Globus pallidus (tissue), 1 donor: ENCODE measurements around the gene SLC39A12.
A peak's percentile ranks its signal among the peaks of the same experiment; 100 is the strongest.

Source experiments
- DNase-seq: peaks from one replicate; pipeline ENCODE4 v3.0.0-alpha.2; 2015; ENCODE audit warnings: low spot score

Gene SLC39A12

GRCh38 chr10:17963431-17963830 is 11.7 kb downstream of the SLC39A12 start:
- DNase-seq: no peak

DNA sequence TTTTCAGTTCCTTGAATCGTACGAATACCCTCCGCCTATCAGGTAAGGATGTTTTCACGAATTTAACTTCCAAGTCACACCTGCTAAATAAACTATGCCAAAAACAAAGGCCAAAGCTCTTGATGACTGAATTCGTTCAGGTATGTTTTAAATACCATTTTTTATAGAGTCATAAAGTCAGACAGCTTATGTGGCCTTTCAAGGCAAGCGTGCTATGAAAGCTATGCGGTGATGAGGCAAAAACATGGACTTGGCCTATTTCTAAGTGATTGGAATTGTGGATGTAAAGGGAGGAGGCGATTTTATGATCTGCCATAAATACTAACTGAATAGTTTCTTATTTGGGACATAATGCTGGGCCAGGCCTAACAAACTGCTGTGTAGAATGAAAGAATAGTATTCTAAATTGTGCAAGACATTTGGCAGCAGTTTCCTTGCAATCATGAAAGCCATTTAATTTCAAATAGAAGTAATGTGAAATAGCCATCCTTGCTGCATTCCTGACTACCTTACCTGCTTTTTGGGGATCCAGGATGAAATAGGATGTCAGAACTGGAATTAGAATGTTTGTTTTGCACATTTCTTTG is 14.0 kb downstream of the SLC39A12 start:
- no peak for DNase-seq

- DNase-seq: no peak
Measured at GRCh38 chr10:17974505-17974904, 22.8 kb downstream of the SLC39A12 start.

DNA sequence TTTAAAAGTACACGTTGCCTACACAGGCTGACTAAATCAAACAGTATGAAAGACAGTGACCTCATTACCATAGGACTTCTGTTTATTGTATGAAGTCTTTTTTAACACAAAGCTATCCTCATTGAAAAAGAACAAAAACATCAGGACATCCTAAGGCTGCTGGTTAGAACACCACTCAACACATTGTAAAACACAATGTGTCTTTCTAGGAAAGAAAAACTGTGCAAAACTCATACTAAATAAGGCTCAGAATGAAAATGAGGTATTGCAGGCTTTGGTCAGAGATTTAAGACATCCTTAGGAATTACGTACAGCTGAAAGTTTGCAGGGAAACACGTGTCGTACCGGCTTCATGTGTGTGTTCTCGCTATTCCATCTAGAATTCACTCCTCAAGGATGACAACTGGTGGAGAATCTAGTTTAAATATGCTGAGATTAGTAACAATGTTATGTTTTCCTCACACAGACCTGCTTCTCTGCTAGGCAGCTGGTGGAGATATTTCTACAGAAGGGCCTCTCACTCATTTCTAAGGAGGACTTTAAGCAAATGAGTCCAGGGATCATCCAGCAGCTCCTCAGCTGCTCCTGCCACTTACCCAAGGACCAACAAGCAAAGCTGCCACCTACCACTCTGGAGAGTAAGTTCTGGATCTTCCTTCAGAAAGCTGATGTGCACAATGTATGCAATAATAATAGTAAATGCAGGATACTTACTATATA is 29.3 kb downstream of the SLC39A12 start:
- no peak for DNase-seq

- DNase-seq: no peak
Measured at GRCh38 chr10:17981766-17982380, 30.2 kb downstream of the SLC39A12 start.

DNA sequence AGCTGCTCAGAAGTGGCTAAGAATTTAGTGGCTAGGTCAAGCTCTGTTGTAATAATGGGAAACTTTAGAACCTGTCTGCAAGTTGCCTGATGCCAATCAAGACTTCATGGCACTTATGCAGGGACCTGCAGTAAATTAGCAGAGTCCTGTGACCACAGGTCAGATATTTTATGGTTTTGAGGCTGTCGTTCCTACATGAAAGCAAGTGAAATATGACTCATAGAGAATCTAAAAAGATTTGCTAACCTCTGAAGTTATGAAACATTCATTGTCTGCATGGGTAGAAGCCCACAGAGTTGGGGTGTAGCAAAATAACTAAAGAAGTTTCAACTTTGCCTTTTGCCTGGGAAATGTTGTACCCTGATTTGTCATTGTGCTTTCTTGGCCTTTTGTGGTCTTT is 32.3 kb downstream of the SLC39A12 start:
- no peak for DNase-seq

DNA sequence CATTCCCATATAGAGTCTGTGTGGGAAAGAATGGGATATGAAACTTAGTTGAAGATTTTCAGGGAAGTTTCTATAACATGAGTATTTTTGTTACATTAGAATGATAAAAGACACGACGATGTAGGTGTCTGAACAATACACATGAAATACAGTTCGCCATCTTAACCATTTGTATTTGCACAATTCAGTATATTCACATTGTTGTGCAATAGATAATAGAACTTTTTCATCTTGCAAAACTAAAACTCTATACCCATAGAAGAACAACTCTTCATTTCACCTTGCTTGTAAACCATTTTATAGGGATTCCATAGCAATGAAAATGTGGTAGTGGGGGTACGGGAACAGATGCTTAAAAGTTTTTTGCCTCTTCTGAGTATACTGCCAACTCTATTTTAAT is 32.8 kb downstream of the SLC39A12 start:
- DNase-seq: no peak

GRCh38 chr10:17989908-17990767 is 38.4 kb downstream of the SLC39A12 start:
- no peak for DNase-seq

DNA sequence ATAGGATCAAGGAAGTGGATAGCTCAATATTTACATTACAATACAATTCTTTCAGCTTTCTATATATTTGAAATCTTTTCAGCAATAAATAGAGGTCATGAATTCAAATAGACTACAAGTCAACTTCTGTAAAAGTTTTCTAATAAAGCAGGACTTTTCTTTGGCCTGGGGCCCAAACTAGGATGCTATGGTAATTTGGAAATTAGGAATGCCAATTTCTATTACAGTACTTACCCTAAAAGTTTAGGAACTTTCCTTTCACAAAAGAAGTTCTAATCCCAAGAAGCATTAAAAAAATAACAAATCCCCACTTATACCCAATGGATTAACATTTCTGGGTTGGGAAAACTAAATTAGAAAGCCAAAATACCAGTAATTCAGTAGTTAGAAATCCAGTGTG is 40.5 kb downstream of the SLC39A12 start:
- no peak for DNase-seq

GRCh38 chr10:17993361-17993760 is 41.6 kb downstream of the SLC39A12 start:
- DNase-seq: no peak

DNA sequence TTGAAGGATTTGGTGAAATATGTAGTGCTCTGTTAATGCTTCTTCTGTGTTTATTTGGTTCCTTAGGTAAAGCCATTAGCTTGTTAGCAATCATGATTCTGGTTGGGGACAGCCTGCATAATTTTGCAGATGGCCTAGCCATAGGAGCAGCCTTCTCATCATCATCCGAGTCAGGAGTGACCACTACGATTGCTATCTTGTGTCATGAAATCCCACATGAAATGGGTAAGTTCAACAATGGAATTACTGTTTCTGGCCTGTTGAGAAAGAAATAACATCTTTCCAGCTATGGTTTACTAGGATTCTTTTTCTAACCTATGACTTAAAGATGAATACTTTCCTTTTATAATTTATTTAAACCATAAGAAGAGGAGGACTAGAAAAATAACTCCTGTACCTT is 48.9 kb downstream of the SLC39A12 start:
- no peak for DNase-seq

DNA sequence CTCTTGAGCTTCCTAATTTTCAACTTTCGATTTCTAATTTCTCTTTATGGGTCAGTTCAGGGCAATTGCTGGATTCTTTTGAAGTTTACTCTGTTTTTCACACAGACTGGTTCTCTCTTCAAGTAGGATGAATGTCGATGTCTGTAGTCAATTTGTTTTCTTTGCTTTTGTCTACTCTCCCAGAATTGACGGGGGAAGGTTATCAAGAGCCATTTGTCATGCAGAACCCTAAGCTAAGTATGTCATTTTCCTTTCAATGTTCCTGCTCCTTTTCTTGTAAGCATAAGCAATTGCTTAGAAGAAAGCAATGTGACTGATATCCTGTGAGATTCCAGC is 53.7 kb downstream of the SLC39A12 start:
- no peak for DNase-seq

- peak; percentile 59 for DNase-seq
Measured at GRCh38 chr10:18005781-18006456, 54.2 kb downstream of the SLC39A12 start.

- no peak for DNase-seq
Measured at GRCh38 chr10:18008986-18009385, 57.3 kb downstream of the SLC39A12 start.

DNA sequence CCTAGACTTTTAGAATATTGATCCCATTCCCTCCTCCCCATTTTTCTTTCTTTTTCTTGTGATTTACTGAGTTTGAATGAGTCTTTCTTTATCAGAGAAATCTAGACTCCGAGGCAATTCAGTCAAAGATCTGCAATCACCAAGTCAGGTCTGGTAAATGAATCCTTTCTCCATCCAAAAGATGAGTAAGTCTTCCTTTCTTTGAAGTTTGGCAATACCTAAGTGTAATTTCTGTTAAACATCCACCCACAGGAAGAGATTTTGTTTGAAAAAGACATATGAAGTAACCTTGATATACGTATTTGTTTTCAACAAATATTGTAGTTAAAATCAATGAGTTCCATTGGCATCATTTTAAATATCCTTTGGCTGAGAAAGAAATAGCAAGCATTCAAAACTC is 58.3 kb downstream of the SLC39A12 start:
- DNase-seq: no peak

- DNase-seq: no peak
Measured at GRCh38 chr10:18020523-18020922, 68.8 kb downstream of the SLC39A12 start.

DNA sequence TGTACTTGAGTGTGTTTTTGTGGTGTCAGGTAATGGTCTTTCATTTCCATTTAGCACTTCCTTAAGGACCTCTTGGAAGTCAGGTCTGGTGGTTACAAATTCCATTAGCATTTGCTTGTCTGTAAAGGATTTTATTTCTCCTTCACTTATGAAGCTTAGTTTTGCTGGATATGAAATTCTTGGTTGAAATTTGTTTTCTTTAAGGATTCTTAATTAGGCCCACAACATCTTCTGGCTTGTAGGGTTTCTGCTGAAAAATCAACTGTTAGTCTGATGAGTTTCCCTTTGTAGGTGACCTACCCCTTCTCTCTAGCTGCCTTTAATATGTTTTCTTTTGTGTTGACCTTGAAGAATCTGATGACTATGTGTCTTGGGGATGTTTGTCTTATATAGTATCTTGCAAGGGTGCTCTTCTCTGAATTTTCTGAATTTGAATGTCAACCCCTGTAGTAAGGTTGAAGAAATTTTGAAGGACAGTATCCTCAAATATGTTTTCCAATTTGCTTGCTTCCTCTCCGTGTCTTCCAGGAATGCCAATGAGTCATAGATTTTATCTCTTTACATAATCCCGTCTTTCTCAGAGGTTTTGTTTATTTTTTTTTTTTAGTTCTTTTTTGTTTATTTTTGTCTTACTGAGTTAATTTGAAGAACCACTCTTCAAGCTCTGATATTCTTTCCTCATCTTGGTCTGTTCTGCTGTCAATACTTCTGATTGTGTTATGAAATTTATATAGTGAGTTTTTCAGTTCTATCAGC is 70.2 kb downstream of the SLC39A12 start:
- DNase-seq: no peak

DNA sequence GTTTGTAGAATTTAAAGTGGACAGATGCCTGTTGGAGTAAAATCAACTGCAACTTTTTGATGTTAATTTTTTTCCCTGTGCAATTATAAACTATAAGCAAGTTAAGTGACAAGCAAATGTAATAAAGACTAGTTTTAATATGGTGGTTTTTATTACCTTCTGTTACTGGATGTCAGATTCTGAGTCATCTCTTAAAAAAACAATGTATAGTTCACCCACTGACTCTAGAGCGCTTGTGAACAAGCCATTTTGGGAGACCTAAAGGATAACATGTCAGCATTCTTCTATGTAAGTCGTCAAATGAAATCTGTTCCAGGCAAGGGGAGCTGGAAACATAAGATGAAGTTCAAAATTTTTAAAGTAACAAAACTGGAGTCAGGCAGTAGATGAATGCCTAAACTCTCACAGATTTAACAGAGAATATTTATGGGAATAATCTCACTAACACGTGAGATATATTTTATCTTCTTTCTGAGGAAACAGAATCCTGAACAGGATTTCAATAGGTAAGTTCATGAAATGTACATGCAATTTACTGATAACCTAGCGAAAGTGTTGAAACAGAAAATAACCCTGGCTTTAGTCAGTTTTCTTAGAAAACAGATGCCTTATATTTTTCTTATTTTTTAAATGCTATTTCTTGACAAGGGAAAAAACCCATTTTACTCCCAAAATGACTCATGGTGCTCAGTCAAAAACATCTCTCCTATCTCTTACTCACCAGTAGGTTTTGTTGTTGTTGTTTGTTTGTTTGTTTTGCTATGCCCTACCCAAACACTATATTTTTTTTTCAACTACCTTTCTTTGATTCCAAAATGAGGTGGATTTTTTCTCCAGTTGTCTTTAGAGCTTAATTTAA is 91.7 kb downstream of the SLC39A12 start:
- no peak for DNase-seq

GRCh38 chr10:18044976-18045720 is 93.4 kb downstream of the SLC39A12 start:
- DNase-seq: no peak

DNA sequence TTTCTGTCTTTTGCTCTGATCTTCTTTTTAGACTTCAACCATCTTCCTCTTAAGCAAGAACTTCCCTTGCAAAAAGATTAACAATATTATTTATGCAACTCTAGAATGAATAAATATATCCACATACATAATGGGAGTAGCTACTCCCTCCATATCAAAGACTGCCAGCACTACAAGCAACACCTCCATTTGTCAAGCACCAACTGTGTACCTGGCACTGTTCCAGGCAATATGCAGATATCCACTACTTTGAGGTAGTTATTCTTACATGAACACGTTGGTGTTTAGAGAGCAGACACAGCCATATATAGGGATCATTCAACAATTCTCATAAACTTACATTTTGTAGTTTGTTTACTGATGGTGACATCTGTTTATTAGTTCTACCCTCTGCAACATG is 104.9 kb downstream of the SLC39A12 start:
- no peak for DNase-seq
